ENCODE results near the gene EEIG1.

DNA sequence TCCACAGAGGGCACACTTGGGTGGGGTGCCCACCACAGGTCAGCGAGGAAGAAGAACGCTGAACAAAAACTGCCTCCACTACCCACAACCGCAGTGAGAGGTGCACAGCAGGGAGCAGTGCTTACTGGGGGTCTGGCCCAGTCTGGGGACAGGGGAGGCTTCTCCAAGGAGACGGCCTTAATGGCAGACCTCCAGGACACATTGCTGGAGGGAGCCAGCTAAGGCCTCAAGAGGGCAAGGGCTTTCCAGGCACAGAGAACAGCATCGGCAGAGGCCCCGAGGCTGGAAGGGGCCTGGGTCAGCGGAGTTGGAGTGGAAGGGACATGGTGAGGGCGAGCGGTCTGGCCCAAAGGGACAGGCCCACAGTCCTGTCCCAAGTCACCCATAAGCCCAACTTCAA, 34.8 kb downstream of the EEIG1 start:
- TF ChIP-seq, protein P1, sequence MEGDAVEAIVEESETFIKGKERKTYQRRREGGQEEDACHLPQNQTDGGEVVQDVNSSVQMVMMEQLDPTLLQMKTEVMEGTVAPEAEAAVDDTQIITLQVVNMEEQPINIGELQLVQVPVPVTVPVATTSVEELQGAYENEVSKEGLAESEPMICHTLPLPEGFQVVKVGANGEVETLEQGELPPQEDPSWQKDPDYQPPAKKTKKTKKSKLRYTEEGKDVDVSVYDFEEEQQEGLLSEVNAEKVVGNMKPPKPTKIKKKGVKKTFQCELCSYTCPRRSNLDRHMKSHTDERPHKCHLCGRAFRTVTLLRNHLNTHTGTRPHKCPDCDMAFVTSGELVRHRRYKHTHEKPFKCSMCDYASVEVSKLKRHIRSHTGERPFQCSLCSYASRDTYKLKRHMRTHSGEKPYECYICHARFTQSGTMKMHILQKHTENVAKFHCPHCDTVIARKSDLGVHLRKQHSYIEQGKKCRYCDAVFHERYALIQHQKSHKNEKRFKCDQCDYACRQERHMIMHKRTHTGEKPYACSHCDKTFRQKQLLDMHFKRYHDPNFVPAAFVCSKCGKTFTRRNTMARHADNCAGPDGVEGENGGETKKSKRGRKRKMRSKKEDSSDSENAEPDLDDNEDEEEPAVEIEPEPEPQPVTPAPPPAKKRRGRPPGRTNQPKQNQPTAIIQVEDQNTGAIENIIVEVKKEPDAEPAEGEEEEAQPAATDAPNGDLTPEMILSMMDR (IDR thresholded peaks at IDR 0.05; ENCODE audit: insufficient read depth, low read depth, low read length), result no peak
- TF ChIP-seq EZH2 (IDR thresholded peaks at IDR 0.05; ENCODE audit: insufficient read depth, low read length), result no peak

Data from astrocyte (in vitro differentiated cells and primary cell).